DOHH2 (cell line): ENCODE results near the gene CEP44.
"Not testable (repeated sequence)": the region's sequence is repeated elsewhere in the genome, so short reads cannot be mapped to it uniquely, and the experiment has no call there.

Experiments
- H3F3A ChIP-seq: fragments of 200-600 bp; sonication (generic), shearing (Covaris generic); 2 replicates; pipeline ENCODE4 v1.6.0; 2016; ENCODE audit warnings: antibody characterized with exemption, mild to moderate bottlenecking; ENCODE audit not compliant: control insufficient read depth, insufficient read depth
- H3K27ac ChIP-seq: fragments of 200-600 bp; sonication (generic); 2 replicates; pipeline ENCODE4 v1.5.1; 2014; ENCODE audit warnings: low read depth, mild to moderate bottlenecking, low read length, moderate library complexity
- H3K27me3 ChIP-seq: fragments of 200-600 bp; sonication (generic); 2 replicates; pipeline ENCODE4 v1.6.1; 2014; ENCODE audit warnings: mild to moderate bottlenecking, low read length, mixed read lengths; ENCODE audit not compliant: control insufficient read depth
- H3K36me3 ChIP-seq: fragments of 200-600 bp; sonication (generic); 2 replicates; pipeline ENCODE4 v1.6.1; 2014; ENCODE audit warnings: mild to moderate bottlenecking, low read length, moderate library complexity, mixed read lengths; ENCODE audit not compliant: control insufficient read depth
- H3K4me1 ChIP-seq: fragments of 200-600 bp; sonication (generic); 2 replicates; pipeline ENCODE4 v1.6.1; 2014; ENCODE audit warnings: mild to moderate bottlenecking, low read length, mixed read lengths; ENCODE audit not compliant: control insufficient read depth
- H3K4me2 ChIP-seq: fragments of 200-600 bp; sonication (generic); 2 replicates; pipeline ENCODE4 v1.6.0; 2014; ENCODE audit warnings: mild to moderate bottlenecking, low read length, moderate library complexity
- H3K4me3 ChIP-seq: fragments of 200-600 bp; sonication (generic); 2 replicates; pipeline ENCODE4 v1.5.1; 2014; ENCODE audit warnings: mild to moderate bottlenecking, low read length, mixed read lengths
- H3K79me2 ChIP-seq: fragments of 200-600 bp; sonication (generic); 2 replicates; pipeline ENCODE4 v1.6.1; 2014; ENCODE audit warnings: mild to moderate bottlenecking, low read length, mixed read lengths; ENCODE audit not compliant: control insufficient read depth
- H3K9me2 ChIP-seq: fragments of 200-600 bp; sonication (generic); replicated peaks from 2 replicates; pipeline ENCODE4 v1.6.1; 2014; ENCODE audit warnings: mild to moderate bottlenecking, low read length, mixed read lengths; ENCODE audit not compliant: control insufficient read depth
- H3K9me3 ChIP-seq: fragments of 200-600 bp; sonication (generic); 2 replicates; pipeline ENCODE4 v1.6.1; 2014; ENCODE audit warnings: antibody characterized with exemption, low read length, mixed read lengths; ENCODE audit not compliant: control insufficient read depth, insufficient read depth
- H4K20me1 ChIP-seq: fragments of 200-600 bp; sonication (generic); 2 replicates; pipeline ENCODE4 v1.6.0; 2014; ENCODE audit warnings: low read depth, mild to moderate bottlenecking, antibody characterized with exemption, low read length, moderate library complexity; ENCODE audit not compliant: control insufficient read depth, insufficient read depth
- EZH2phosphoT487 ChIP-seq: fragments of 200-600 bp; sonication (generic); IDR thresholded peaks from 2 replicates; pipeline ENCODE4 v1.6.1; 2017; ENCODE audit warnings: borderline replicate concordance, mild to moderate bottlenecking, antibody characterized with exemption, low read length, moderate library complexity, mixed read lengths
- TF ChIP-seq, protein P1 (sequence below): fragments of 200-600 bp; sonication (generic); IDR thresholded peaks from one replicate; pipeline ENCODE4 v1.5.1; 2014; ENCODE audit warnings: antibody characterized with exemption, mild to moderate bottlenecking, low read depth, low read length; ENCODE audit not compliant: poor library complexity, severe bottlenecking

CEP44 gene

DNA sequence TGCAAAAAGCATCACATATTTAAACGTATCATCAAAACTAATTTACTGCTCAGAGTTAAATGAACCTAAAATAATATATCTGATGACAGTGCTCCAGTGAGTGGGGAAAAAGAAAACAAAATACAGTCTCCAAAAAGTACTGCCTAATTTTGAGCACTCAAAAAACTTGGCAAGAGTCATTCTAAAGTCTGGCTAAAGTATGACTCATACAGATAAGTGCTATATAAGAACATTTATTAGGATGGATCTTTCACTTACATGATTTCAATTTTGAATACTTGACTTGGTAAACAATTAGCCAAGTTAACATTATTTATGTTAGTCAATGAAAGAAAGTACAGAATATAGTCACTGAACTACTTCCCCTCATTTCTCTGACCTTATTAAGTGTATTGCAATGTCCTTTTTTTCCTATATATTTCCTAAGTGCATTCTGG lies 27.4 kb upstream of the CEP44 start:
- Histone ChIP-seq H3K4me2 (no peak overlapping the region), H3K36me3 (no peaks in the 10 kb centered on the region), H3K4me1 (peaks cover 3% of the 10 kb centered on the region; the same call in 1 of the 2 replicates), H3K9me2 (no peaks in the 10 kb centered on the region), H3K27me3 (no peaks in the 10 kb centered on the region), H3K27ac (no peak overlapping the region), H3K9me3 (no peaks in the 10 kb centered on the region), H3F3A (no peaks in the 10 kb centered on the region), H4K20me1 (no peaks in the 10 kb centered on the region), H3K4me3 (no peak overlapping the region), H3K79me2 (no peaks in the 10 kb centered on the region)
- TF ChIP-seq EZH2phosphoT487 = no peak
- TF ChIP-seq, protein P1, sequence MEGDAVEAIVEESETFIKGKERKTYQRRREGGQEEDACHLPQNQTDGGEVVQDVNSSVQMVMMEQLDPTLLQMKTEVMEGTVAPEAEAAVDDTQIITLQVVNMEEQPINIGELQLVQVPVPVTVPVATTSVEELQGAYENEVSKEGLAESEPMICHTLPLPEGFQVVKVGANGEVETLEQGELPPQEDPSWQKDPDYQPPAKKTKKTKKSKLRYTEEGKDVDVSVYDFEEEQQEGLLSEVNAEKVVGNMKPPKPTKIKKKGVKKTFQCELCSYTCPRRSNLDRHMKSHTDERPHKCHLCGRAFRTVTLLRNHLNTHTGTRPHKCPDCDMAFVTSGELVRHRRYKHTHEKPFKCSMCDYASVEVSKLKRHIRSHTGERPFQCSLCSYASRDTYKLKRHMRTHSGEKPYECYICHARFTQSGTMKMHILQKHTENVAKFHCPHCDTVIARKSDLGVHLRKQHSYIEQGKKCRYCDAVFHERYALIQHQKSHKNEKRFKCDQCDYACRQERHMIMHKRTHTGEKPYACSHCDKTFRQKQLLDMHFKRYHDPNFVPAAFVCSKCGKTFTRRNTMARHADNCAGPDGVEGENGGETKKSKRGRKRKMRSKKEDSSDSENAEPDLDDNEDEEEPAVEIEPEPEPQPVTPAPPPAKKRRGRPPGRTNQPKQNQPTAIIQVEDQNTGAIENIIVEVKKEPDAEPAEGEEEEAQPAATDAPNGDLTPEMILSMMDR = no peak

GRCh38 chr4:174259580-174259979 lies 24.1 kb upstream of the CEP44 start:
- Histone ChIP-seq H3F3A (no peaks in the 10 kb centered on the region), H3K36me3 (no peaks in the 10 kb centered on the region), H3K79me2 (no peaks in the 10 kb centered on the region), H4K20me1 (no peaks in the 10 kb centered on the region), H3K9me2 (no peaks in the 10 kb centered on the region), H3K4me1 (peaks cover 6% of the 10 kb centered on the region; the same call in 1 of the 2 replicates), H3K4me2 (no peak overlapping the region), H3K4me3 (no peak overlapping the region), H3K27ac (no peak overlapping the region), H3K27me3 (no peaks in the 10 kb centered on the region), H3K9me3 (no peaks in the 10 kb centered on the region)
- no peak for TF ChIP-seq EZH2phosphoT487
- TF ChIP-seq, protein P1 = no peak

DNA sequence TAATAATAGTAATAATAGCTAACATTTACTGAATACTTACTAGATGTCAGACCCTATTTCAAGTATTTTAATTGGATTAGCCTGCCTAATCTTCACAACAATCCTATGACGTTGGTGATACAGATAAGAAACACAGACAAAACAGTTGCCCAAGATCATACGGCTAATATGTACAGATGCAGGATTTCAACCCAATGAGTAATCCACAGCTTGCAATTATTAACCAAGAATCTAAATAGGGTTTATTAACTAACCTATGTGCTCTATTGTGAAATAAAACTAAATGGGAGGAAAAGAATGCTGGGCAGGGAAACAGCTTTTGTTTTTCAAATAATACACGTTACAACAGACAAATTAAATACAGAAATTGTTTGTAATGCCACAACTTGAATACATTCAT lies 23.6 kb upstream of the CEP44 start:
- Histone ChIP-seq H3K9me2 (no peaks in the 10 kb centered on the region), H3K4me2 (no peak overlapping the region), H3K27ac (no peak overlapping the region), H3K79me2 (no peaks in the 10 kb centered on the region), H3K4me3 (no peak overlapping the region), H4K20me1 (no peaks in the 10 kb centered on the region), H3K27me3 (no peaks in the 10 kb centered on the region), H3K9me3 (no peaks in the 10 kb centered on the region), H3F3A (no peaks in the 10 kb centered on the region), H3K4me1 (peaks cover 6% of the 10 kb centered on the region; the same call in 1 of the 2 replicates), H3K36me3 (no peaks in the 10 kb centered on the region)
- TF ChIP-seq, protein P1 = no peak
- no peak for TF ChIP-seq EZH2phosphoT487

DNA sequence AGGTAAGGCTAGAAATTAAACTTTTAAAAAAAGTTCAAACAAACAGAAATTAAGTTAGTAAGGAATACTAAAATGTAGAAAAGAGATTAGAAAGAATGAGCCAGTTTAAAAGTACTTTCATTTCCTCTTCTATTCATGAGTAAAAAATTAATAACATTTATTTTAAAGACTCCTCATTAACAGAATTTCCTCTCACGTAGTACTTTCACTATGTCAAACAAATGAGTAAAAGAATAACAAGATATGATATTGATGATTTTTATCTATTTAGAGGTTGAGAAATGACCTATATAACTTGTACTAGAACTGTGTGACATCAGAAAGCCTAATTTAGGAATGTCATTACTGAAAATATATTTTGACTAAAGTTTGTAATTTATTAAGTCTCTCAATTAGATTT lies 22.3 kb upstream of the CEP44 start:
- not testable (repeated sequence) for H3K4me2 ChIP-seq, H3K9me2 ChIP-seq, H3K9me3 ChIP-seq, H3K27me3 ChIP-seq, H3K4me1 ChIP-seq, H3F3A ChIP-seq, H3K4me3 ChIP-seq, H3K79me2 ChIP-seq, H4K20me1 ChIP-seq, H3K36me3 ChIP-seq, H3K27ac ChIP-seq
